NCI-H524 treated with DMSO at 0.1 percent for 48 hours (cell line): Measurements from ENCODE around the gene TSPAN1.

Source experiments
- DNase-seq: peaks from one replicate; lab custom pipeline; 2025; lab: John Stamatoyannopoulos, UW

TSPAN1 gene

DNA sequence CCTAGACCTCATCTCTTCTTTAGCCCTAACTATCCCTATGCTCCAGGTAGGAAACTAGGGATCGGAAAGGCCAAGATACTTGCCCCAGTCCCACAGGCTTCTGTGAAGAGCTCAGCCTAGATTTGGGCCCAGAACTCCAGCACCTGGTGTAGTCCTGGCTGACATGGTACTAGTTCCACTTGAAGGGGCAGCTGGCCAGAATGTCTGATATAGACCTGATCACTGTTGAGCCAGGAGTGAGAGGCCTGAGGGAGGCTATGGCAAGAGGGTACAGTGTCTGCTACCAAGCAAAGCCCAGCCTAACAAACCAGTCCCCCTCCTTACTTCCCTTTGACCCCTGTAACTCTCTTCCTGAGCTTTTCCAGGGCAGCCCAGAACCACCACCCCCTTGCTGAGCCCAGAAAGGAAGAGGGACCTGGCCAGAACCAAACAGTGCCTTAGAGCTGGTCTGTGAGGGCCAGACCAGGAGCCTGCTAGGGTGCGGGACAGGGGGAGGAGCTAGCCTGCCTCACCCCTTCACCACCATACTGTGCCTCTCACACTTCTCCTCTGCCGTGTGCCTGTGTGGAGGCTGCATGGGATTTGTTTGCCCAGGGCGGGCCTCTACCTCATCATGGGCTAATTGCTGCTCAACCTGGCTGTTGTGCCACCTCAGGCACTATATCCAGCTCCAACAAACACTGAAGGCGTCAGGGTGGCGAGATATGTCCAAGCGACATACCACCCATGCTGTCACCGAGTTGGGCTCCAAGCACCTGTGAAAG lies 12.4 kb downstream of the TSPAN1 start:
- no peak for DNase-seq

DNA sequence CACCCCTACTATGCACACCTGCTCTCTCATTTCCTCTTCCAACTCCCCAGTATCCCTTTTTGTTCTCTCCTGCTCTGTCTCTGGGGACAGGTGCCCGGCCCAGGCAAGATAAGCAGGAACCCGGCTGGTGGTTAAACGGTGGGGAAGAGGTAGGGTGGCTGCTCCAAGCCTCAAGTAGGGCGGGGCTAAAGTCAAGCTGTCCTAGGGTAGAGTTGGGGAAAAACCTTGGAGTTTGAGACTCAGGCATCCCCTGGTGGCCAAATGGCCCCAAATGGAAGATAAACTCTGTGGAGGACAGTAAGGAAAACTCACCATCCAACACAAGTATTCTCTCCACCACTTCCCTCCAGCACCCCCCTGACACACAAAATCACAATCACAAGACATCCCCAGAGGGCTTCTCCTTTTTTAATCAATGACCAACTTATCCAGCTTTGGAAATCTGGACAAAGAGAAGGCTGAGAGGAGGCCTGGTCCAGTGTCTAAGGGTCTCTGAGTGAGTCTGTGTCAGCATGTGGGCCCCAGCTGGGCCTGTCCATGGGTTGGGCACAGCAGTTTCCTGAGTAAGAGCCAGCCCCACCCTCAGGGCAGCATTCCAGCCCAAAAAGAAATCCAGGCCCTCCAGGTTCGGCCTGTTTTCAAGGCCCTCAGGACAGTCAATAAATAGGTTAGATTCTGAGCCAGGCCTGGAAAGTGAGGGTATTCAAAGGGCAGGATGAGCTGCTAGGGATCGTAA lies 13.6 kb downstream of the TSPAN1 start:
- DNase-seq: no peak

DNA sequence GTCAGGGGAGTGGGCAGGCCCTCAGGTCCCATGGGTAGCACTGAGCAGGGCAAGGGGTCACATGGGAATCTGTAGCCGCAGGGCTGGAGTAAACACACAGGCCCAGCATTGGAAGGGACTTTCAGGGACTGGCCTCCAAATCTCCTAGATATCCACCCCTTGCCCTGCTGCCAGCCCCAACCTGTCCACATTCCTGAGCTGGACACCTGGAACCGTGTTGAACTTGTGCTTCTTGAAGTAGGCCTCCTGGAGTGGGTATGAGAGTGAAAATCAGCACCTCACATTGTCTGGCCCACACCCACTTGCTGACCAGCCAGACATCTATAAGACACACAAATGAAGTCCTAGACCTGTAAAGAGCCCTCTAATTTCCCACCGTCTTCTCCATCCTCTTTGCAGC lies 15.7 kb downstream of the TSPAN1 start:
- no peak for DNase-seq

DNA sequence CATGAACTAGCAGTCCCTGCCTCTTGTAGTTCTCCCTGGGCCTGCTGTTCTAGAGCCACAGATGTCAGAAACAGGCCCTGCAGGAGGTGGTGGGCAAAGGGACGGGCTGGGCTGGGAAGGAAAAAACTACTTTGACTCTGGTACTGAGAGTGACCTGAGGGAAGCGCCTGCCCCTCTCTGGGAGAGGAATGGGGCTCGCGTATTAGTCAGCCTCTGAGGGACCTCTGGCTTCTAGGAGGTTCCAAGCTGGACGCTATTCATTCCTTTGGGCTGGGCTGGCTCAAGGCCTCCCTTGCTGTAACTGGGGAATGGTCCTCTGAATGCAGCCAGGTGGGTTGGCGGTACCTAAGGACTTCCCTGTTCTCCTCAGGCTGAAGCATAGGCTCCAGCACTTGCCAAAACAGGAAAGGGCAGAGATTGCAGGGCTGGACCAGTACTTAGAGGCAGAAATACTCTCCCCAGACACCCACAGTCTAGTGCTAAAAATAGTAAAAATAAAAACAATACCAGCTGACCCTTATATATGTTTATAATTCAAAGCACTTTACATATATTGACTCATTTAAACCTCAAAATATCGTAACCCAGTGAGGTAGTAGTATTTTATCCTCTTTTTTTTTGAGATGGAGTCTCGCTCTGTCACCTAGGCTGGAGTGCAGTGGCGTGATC lies 16.3 kb downstream of the TSPAN1 start:
- DNase-seq: no peak

DNA sequence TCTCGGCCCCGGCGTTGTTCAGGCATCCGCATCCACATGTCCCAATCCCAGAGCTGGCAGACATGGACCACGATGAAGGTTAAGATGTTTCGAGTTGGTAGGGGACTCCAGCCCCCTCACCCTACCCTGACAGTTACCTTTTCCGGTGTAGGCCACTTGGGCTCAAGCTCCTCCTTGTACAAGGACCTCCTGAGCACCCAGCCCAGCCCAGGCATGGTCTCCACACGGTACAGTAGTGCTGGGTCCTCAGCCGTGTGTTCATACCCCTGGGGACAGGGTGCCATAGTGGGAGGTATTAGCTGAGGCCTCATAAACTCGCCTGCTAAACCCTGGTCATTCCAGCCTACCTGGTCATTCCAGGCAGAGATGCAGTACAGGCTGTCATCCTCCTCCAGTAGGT lies 17.3 kb downstream of the TSPAN1 start:
- no peak for DNase-seq

DNA sequence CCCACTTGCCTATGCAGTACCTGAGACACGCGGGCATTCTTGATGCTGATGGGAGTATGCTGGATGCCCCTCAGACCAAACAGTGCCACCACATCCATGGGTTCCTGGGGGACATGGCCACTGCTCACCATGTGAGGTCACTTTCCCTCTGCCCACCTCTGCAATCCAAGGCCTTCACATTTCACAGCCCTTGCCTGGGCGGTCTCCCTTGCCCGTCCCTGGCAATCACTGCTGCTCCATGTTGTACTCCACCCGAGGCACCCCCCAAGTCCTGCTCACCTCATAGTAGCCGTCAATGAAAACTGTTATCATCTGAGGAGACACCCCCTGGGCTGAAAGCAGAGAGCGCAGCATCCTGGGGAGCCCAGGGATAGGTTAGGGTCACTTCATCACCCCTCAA lies 18.4 kb downstream of the TSPAN1 start:
- no peak for DNase-seq

DNA sequence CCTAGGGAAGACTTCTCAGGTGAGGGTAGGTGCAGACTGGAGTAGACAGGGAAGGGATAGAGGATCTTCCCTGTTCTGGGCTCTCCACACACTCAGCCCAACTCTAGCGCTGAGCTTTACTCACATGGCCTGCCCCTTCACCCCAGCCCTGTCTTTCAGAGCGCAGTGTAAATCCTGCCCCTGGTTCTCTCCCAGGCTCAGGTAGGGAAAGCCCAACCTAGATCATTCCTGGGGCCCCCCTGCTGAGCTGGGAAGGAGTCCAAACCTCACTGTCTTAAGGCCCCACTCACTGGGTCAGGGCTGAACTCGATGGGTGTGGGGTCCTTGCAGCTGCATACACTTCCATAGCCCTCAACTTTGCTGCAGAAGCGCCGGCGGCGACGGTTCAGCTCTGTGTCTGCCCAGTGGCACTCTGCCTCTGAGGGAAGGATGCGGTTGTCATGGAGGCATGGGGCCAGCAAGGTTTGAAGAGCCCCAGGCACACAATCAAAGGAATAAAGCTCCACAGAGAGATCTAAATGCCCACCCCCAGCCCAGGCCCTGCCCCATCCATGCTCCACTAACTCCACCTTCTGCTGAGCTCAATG lies 19.2 kb downstream of the TSPAN1 start:
- no peak for DNase-seq

DNA sequence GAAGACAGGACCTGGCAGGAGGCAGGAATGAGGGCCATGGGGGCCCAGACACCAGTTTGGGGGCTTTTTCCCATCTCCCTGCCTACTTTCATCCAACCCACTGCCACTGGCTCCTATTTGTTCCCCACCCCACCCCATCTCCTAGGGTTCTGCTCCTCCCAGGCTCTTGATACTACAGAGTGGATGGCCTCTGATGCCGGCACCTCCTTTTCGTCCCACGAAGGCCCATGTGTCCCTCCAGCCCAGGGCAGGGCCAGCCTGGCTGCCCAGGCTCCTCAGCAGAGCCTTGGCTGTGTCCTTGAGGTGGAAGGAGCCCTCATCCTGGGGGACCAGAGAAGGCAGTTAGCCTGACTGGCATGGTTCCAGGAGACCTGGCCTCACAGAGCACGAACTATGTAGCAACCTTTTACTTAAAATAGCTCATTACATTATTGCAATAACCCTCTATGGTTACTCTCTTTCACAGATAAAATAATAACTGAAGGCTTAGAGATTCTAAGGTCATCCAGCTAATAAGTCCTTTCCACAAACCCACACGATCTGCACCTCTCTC lies 19.8 kb downstream of the TSPAN1 start:
- DNase-seq: no peak

DNA sequence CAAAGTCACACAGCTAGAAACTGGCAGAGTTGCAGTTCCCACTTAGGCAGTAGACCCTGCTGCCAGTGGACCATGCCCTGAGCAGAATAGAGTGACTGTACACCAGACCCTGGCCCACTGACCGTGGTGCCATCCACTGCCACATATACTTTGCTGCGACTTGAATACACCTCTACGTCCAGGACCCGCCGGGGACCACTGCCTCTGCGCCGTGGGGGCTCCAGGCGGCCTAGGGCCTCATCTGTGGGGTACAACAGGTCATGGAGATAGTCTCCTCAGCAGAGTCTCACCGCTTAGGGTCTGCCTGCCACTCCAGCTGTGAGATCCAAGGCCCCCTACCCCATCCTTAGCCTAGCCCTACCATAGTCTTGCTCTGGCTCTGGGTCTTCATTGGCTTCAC lies 21.7 kb downstream of the TSPAN1 start:
- DNase-seq: no peak

DNA sequence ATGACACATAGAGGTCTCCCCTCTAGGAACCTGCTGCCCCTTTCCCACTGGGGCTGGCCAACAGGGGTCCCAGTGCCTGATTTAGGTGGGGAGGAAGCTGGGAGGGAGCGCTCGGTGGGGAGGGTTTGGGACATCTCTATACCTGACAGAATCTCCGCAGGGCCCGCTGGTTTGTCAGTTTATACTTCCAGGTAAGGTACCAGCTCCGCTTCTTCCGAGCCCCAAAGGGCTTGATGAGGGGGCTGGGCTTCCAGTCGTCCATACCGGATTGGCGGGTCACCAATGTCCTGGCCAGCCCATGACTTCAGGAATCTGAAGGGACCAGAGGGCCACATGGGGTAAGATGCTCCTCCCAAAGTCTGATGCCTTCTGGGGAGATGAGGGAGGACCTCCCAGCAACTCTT lies 22.7 kb downstream of the TSPAN1 start:
- no peak for DNase-seq

DNA sequence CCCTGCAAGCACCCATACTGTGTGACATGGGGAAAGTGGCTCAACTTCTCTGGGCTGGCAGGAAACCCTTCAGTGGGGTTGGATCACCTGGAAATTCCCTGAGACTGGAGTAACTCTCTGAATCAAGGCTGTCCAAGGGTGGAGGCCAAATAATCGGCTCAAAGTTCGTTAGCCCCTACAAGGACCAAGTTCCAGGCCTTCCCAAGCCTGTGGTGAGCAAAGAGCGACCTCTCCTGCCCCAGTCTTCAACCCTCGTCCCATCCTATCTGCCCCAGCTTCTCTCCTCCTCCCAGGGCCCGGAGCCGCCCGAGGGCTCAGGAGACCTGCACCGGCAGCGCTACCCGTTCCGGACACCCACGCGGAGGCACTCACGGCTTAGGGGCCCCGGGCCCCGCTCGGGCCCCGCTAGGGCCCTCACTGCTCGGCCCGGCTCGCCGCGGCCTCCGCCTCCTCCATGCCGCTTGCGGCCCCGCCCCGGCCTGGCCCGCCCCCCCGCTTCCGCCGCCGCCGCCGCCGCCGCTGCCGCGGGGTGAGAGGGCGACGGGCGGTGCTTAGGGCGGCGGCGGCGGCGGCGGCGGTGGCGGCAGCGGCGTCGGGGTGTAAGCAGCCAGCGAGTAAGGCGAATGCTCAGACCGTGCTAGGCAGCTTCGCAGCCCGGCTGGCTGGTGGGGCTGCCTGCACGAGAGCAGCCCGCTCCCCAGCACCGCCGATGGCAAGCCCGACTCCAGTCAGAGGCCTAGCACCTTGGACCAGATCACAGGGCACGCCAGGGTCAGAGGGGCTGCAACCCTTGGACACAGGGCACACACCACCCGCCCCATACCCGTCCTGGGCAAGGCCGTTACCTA lies 23.3 kb downstream of the TSPAN1 start, which contains the start of gene POMGNT1:
TSS of gene POMGNT1 (minus strand) at position 471 of the 848 bp plus-strand sequence. CDS start 613 bp downstream, outside the sequence.
- no peak for DNase-seq

DNA sequence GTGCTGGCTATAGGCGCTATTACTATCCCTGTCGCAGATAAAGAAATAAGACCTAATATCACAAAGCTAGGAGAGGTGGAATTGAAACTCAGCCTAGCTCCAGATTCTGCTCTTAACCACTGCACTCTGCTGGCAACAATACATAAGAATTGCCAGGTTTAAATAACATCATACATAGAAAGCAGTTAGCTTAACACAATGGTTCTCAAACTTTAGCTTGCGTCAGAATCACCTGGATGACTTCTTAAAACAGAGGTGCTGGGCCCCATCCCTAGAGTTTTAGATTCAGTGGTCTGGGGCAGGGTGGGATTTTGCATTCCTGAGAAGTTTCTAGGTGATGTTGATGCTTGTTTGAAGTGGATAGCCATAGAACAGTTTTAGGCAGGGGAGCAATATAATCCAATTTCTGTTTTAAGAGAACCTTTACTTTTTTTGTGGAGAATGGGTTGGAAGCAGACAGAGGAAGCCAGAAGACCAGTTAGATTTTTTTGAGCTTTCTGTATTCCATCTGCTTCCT lies 24.4 kb downstream of the TSPAN1 start:
- no peak for DNase-seq

DNA sequence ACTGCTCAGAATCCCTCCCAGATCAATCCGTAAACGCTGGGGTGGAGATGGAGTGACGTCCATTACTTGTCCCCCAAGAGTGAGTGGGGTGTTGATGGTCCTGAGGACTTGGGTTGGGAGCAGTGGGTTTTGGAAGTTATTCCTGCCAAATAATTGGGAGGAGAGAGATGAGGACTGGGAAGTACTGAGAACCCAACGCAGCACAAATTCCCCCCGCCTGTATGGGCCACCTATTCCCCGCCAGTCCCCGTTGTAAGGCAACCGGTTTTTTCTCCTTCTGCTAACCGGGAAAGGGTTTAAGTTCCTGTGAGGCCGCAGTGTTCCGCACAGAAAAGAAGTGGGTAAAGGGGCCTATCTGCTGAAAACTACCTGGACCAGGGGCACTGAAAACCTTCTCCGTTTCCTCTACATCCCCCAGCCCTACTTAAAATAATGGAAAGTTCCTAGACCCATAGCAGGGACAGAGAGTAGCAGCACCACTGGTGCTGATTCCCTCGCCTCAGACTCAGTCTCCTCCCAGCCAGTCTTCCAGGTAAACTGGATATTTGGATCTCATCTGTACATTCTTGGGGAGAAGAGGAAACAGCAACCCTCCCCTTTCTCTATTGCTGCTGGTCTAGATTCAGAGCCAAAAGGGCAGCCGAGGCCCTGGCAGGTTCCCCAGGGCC lies 29.0 kb downstream of the TSPAN1 start:
- no peak for DNase-seq

DNA sequence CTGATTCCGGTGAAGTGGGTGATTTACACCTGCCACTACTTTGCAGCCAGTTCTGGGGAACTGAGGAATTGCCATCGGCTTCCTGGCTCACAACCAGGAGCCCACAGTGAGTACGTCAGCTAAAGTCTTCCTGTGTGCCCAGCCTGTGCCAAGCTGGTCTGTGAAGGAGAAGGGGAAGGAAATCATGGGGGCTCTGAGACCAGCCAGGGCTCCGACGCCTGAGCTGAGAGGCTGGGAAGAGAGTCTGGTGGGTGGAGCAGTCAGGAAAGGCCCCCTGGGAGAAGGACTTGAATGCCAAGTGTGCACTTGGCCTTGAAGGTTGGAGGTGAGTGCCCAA lies 29.5 kb downstream of the TSPAN1 start:
- no peak for DNase-seq

DNA sequence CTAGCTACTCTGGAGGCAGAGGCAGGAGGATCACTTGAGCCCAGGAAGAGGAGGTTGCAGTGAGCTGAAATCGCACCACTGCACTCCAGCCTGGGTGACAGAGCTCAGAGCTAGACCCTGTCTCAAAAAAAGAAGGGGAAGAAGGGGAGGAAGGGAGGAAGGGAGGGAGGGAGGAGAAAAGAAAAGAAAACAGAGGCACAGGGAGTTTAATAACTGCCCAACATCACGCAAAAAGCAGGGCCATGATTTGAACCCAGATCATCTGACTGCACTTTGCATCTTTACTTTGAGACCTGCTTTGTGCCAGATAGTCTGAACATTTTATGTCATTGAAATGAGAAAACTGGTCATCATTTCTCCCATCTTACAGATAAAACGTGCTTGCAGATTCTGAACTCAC lies 30.3 kb downstream of the TSPAN1 start:
- DNase-seq: no peak

DNA sequence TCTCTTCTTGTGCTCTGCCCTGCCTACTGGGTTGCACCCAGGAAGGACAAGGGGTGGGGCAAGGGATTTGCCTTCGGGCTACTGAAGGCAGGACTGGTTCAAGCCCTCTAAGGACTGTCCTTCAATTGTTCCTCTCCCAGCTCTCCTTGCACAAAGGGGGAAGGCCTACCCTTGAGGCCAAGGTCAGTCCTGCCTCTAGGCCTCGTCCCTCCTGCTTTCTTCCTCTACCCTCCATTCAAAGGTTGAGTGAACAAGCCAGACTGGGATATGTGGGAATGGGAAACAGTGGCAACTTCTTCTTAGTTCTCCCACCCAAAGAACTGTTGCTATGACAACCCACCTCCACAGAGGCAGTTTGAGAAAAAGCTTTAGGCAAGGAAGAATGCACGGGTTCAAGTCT lies 30.9 kb downstream of the TSPAN1 start:
- DNase-seq: no peak

DNA sequence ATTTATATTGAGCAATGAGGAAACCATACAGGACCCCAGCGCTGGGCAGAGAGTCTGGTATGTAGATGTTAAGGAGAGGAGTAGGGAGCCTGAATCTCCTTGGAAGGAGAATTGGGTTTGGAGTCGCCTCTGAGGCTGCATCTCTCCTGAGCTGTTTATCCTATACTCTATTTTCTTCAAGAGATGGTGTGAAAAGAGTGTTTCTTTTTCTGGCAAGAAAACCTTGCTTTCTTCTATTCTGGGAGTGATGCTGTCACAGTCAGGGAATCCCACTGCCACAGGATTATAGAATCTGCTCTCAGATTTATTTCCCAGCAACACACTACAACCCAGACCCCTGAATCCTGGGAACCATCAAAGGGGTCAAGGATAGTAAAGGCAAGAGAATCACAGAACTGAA lies 31.5 kb downstream of the TSPAN1 start:
- DNase-seq: no peak

DNA sequence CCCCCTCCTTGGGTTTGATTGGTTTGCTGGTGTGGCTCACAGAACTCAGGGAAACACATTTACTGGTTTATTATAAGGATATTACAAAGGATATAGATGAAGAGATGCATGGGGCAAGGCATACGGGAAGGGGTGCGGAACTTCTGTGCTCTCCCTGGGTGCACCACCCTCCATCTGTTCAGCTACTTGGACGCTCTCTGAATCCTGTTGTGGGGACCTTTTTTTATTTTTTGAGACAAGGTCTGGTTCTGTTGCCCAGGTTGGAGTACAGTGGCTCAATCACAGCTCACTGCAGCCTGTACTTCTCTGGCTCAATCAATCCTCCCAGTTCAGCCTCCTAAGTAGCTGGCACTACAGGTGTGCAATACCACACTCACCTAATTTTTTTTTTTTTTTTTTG lies 35.7 kb downstream of the TSPAN1 start:
- no peak for DNase-seq

DNA sequence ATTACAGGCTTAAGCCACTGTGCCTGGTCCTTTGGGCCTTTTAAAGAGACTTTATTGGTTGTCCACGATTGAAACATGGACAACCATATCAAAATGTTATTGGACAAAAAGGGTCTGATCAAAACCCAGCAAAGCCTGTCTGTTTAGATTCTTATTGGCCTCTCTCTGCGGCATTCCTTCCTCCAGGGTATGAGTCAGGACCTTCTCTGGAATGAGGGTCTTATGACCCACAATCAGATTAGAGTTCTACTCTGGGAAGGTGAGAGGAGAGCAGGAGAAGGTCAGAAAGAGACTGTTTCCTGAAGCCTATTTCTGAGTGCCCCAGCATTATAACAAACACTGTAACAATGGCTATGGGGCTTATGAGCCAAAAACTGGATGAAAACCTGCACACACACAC lies 36.2 kb downstream of the TSPAN1 start:
- DNase-seq: no peak

DNA sequence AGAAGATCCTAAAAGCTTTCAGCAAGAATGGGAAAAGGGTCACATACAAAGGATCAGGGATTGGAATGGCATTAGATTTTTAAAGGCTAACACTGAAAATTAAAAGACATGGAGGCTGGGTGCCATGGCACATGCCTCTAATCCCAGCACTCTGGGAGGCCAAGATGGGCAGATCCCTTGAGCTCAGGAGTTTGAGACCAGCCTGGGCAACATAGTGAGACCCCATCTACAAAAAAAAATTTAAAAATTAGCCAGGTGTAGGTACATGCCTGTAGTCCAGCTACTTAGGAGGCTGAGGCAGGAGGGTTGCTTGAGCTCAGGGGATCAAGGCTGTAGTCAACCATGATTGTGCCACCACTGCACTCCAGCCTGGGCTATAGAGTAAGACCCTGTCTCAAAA lies 40.6 kb downstream of the TSPAN1 start:
- DNase-seq: no peak

DNA sequence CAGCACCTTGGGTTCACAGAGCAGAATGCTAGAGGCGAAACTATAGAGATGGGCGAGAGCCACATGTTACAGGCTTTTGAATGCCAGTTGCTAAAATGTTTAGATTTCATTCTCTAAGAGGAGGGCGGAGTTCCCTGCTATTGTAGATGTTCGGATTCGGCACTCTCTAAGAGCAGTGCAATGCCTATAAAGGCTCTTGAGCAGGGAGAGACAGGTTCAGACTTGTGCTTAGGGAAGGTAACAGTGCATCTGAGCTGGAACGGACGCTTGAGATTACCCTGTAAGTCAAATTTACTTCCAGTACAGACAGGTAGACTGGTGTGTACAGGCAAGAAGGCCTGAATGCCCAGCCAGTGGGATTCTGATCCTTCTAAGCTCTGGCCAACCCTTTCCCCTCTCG lies 43.6 kb downstream of the TSPAN1 start:
- DNase-seq: no peak
